Tibial nerve (tissue), 4 donors: ENCODE results near the gene THSD4. TPM values are rescaled to one million over a fixed set of nuclear protein-coding genes. Genes with fewer than 3 reads are reported as not detected.

ENCODE experiments used
- DNase-seq, 2 donors: peaks; one replicate each; pipeline ENCODE4 v3.0.0-alpha.2; 2019; ENCODE audit warnings: low spot score in 2 of 2
- H3K27ac ChIP-seq, 4 donors: fragments of 200-600 bp; sonication (generic) in 3 of 4; one replicate each; pipeline ENCODE4 v1.5.1; 2017 to 2019; ENCODE audit warnings: mild to moderate bottlenecking in 1 of 4
- H3K27me3 ChIP-seq, 2 donors: fragments of 200-600 bp; sonication (generic) in 1 of 2; one replicate each; pipeline versions ENCODE4 v1.5.1 to v1.6.0; 2017 to 2019
- H3K36me3 ChIP-seq, 3 donors: fragments of 200-600 bp; sonication (generic); one replicate each; pipeline ENCODE4 v1.5.1; 2018 to 2019
- H3K4me1 ChIP-seq, 4 donors: fragments of 200-600 bp; sonication (generic) in 3 of 4; one replicate each; pipeline ENCODE4 v1.5.1; 2017 to 2019
- H3K4me3 ChIP-seq, 4 donors: fragments of 200-600 bp; sonication (generic) in 3 of 4; one replicate each; pipeline ENCODE4 v1.5.1; 2017 to 2019; ENCODE audit warnings: mild to moderate bottlenecking in 1 of 4, moderate library complexity in 1 of 4
- H3K9me3 ChIP-seq, 4 donors: fragments of 200-600 bp; sonication (generic) in 3 of 4; one replicate each; pipeline ENCODE4 v1.5.1; 2017 to 2019
- CTCF ChIP-seq, 5 experiments: fragments of 200-600 bp in 3 of 5; fragments of 450-650 bp in 2 of 5; sonication (generic) in 3 of 5; IDR thresholded peaks; one replicate each; pipeline ENCODE4 v1.5.1; 2016 to 2019; ENCODE audit warnings: antibody characterized with exemption in 5 of 5, mild to moderate bottlenecking in 3 of 5, moderate library complexity in 2 of 5
- EP300 ChIP-seq, 2 donors: sonication (generic); formaldehyde crosslinking; IDR thresholded peaks; one replicate each; pipeline ENCODE4 v1.6.1; 2017; ENCODE audit warnings: antibody characterized with exemption in 2 of 2, mild to moderate bottlenecking in 1 of 2
- POLR2A ChIP-seq, 2 donors: fragments of 450-650 bp; IDR thresholded peaks; one replicate each; pipeline ENCODE4 v1.6.1; 2017; ENCODE audit warnings: antibody characterized with exemption in 2 of 2, mild to moderate bottlenecking in 2 of 2, moderate library complexity in 2 of 2
- WGBS, 2 donors: methylation state at CpG; one replicate each; pipeline ENCODE4 v1.1.5; 2018; 5-methylcytosine and 5-hydroxymethylcytosine counted together
- total RNA-seq, 4 donors: library from RNA; depleted of rRNA; stranded (reverse); fragments of >200 nt; gene quantifications; one replicate each; pipeline ENCODE4 v1.1.0, GENCODE V29; 2016

THSD4 gene
- total RNA-seq, 4 donors from 2014 or later, result 9.6 to 25.1 (median 21.2) TPM

GRCh38 chr15:71679223-71679792 lies 564.0 kb downstream of the THSD4 start:
- 75 to 87% methylated on average over 3 of the region's 3 CpGs for WGBS, 2 donors
- Histone ChIP-seq H3K9me3 (no peaks in the 10 kb centered on the region), H3K27me3 (no peaks in the 10 kb centered on the region), H3K36me3 (no peaks in the 10 kb centered on the region), H3K4me3 (no peak overlapping the region), H3K4me1 (peaks cover 0 to 21% (median 0%) of the 10 kb centered on the region in 4 donors), H3K27ac (peak overlapping the region in 2 of 4 donors; percentile 62 to 67)
- DNase-seq, result no peak
- TF ChIP-seq POLR2A (IDR thresholded peaks at IDR 0.05) (no peak), CTCF (IDR thresholded peaks at IDR 0.05) (no peak), EP300 (IDR thresholded peaks at IDR 0.05) (no peak)

GRCh38 chr15:71679793-71680353 lies 564.6 kb downstream of the THSD4 start:
- Histone ChIP-seq H3K27me3 (no peaks in the 10 kb centered on the region), H3K4me1 (peaks cover 0 to 21% (median 0%) of the 10 kb centered on the region in 4 donors), H3K9me3 (no peaks in the 10 kb centered on the region), H3K27ac (peak overlapping the region in 2 of 4 donors; percentile 62 to 67), H3K4me3 (no peak overlapping the region), H3K36me3 (no peaks in the 10 kb centered on the region)
- DNase-seq, result no peak
- TF ChIP-seq CTCF (IDR thresholded peaks at IDR 0.05), result no peak
- peak in 1 of 2 donors; percentile 10 for TF ChIP-seq EP300 (IDR thresholded peaks at IDR 0.05)
- TF ChIP-seq POLR2A (IDR thresholded peaks at IDR 0.05), result no peak
- WGBS, 2 donors, result 60 to 62% methylated on average over 5 of the region's 5 CpGs

- Histone ChIP-seq H3K4me1 (peaks cover 0 to 19% (median 0%) of the 10 kb centered on the region in 4 donors), H3K4me3 (no peak overlapping the region), H3K27ac (no peak overlapping the region), H3K27me3 (no peaks in the 10 kb centered on the region), H3K36me3 (no peaks in the 10 kb centered on the region), H3K9me3 (no peaks in the 10 kb centered on the region)
- WGBS, 2 donors, result 84 to 89% methylated on average over 3 of the region's 3 CpGs
- DNase-seq, result no peak
- TF ChIP-seq EP300 (IDR thresholded peaks at IDR 0.05) (no peak), CTCF (IDR thresholded peaks at IDR 0.05) (no peak), POLR2A (IDR thresholded peaks at IDR 0.05) (no peak)
Measured at GRCh38 chr15:71682001-71682400, 566.7 kb downstream of the THSD4 start.

GRCh38 chr15:71683411-71684274 lies 568.4 kb downstream of the THSD4 start:
- Histone ChIP-seq H3K27ac (no peak overlapping the region), H3K36me3 (no peaks in the 10 kb centered on the region), H3K9me3 (no peaks in the 10 kb centered on the region), H3K4me3 (no peak overlapping the region), H3K4me1 (peaks cover 0 to 5% (median 0%) of the 10 kb centered on the region in 4 donors), H3K27me3 (no peaks in the 10 kb centered on the region)
- TF ChIP-seq POLR2A (IDR thresholded peaks at IDR 0.05) (no peak), EP300 (IDR thresholded peaks at IDR 0.05) (no peak), CTCF (IDR thresholded peaks at IDR 0.05) (no peak)
- 74 to 75% methylated on average over 9 of the region's 9 CpGs for WGBS, 2 donors
- no peak for DNase-seq
